ENCODE measurements around the gene ODAD3.

Gene ODAD3

DNA sequence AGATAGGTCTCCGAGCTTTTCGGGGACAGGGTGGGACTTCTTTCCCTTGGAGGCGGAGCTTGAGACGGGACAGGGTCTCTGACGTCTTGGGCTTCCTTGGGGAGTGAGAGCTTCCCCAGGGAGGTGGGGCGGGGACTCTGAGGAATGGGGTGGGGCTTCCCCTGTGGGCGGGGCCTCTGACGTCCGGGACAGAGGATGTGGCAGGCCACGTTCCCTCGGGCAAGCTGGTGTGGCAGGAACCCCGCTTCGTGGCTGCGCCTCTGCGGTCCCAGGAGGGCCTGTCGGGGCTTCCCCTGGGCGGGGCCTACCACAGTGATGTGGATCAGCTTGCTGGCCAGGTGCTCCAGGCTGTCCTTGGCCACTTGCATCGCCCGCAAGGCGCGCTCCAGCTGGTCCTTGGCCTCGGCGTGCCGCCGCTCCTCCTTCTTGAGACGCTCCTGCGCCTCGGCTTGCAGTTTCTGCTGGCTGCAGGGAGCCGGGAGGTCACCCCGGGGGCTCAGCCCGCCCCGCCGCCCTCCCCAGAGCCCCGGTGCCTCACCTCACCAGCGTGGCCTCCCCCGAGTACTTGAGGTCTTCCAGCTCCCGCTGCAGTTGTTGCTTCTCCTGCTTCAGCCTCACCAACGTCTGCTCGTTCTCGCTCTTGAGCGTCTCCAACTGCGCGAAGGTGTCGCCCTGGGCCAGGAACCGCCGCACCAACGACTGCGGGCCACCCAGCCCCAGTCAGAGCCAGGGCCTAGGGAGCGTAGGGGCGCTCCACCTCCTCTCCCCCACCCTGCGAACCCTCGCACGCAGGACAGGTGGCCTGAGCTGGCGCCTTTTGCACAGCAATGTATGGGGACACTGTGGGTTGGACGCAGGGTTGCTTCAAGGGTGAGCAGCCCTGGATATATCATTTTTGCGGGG, 12.5 kb downstream of the ODAD3 start:
- no peaks in the 10 kb centered on the region for H3K79me2 ChIP-seq (ENCODE audit: insufficient read depth, low read length)
- ATAC-seq (ENCODE audit: insufficient read depth, low read depth): peak; percentile 84
- H3K9ac ChIP-seq (ENCODE audit: low read depth, low read length): no peak overlapping the region
- TF ChIP-seq, protein P1, sequence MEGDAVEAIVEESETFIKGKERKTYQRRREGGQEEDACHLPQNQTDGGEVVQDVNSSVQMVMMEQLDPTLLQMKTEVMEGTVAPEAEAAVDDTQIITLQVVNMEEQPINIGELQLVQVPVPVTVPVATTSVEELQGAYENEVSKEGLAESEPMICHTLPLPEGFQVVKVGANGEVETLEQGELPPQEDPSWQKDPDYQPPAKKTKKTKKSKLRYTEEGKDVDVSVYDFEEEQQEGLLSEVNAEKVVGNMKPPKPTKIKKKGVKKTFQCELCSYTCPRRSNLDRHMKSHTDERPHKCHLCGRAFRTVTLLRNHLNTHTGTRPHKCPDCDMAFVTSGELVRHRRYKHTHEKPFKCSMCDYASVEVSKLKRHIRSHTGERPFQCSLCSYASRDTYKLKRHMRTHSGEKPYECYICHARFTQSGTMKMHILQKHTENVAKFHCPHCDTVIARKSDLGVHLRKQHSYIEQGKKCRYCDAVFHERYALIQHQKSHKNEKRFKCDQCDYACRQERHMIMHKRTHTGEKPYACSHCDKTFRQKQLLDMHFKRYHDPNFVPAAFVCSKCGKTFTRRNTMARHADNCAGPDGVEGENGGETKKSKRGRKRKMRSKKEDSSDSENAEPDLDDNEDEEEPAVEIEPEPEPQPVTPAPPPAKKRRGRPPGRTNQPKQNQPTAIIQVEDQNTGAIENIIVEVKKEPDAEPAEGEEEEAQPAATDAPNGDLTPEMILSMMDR (IDR thresholded peaks at IDR 0.05; ENCODE audit: borderline replicate concordance, extremely low read depth, low read length, poor library complexity, severe bottlenecking): no peak
- TF ChIP-seq EZH2 (IDR thresholded peaks at IDR 0.05; ENCODE audit: borderline replicate concordance, low read depth, low read length, severe bottlenecking): no peak
- H3K4me3 ChIP-seq (ENCODE audit: low read depth in 1 of 2, low read length in 2 of 2): no peak overlapping the region
- H3K9me3 ChIP-seq (ENCODE audit: insufficient read depth, low read length, severe bottlenecking): peaks cover 3% of the 10 kb centered on the region
- H3K27ac ChIP-seq (ENCODE audit: low read length): no peak overlapping the region
- H2AFZ ChIP-seq (ENCODE audit: low read depth, low read length): no peak overlapping the region
- no peaks in the 10 kb centered on the region for H3K27me3 ChIP-seq (ENCODE audit: insufficient read depth, low read length, poor library complexity)
- no peaks in the 10 kb centered on the region for H3K4me1 ChIP-seq (ENCODE audit: insufficient read depth, low read length)
- no peaks in the 10 kb centered on the region for H3K36me3 ChIP-seq (ENCODE audit: insufficient read depth, low read length)
- DNase-seq: peak; percentile 75
- H3K4me2 ChIP-seq (ENCODE audit: insufficient read depth, low read length): no peak overlapping the region
- no peaks in the 10 kb centered on the region for H4K20me1 ChIP-seq (ENCODE audit: insufficient read depth, low read length)

DNA sequence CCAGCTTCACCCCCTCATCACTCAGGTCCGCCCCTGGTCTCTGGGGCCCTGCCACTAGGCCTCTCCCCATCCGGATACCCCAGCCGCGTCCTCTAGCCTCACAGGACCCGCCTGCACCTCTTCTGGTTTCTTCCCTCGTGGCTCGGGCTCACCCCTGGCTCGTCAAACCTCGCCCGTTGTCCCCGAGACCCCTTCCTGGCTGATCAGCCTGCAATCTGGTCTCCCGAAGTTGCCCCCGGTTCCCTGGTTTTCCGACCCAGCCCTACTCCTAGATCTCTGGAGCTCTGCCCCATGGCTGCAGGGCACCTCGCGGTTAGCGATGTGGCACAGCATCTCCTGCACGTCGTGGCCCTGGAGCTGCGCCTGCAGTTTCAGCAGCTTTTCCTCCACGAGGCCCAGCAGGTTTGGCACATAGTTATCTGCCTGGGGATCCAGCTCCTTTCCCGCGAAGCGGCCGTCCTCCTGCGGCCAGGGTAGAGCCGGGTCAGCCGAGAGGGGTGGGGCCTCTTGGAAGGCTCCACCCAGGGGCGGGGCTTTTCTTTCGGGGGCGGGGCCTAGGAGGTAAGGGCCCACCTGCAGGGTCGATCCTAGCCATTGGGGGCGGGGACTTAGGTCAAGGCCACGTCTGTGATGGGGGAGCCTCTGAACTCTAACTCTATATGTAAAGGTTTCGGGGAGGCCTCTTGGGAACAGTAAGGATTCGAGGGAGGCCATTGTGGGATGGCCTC, 13.4 kb downstream of the ODAD3 start:
- Histone ChIP-seq H3K27me3 (ENCODE audit: insufficient read depth, low read length, poor library complexity) (no peaks in the 10 kb centered on the region), H4K20me1 (ENCODE audit: insufficient read depth, low read length) (no peaks in the 10 kb centered on the region), H3K79me2 (ENCODE audit: insufficient read depth, low read length) (no peaks in the 10 kb centered on the region), H3K36me3 (ENCODE audit: insufficient read depth, low read length) (no peaks in the 10 kb centered on the region), H3K4me3 (ENCODE audit: low read depth in 1 of 2, low read length in 2 of 2) (no peak overlapping the region), H3K9me3 (ENCODE audit: insufficient read depth, low read length, severe bottlenecking) (peaks cover 3% of the 10 kb centered on the region), H3K9ac (ENCODE audit: low read depth, low read length) (no peak overlapping the region), H3K4me2 (ENCODE audit: insufficient read depth, low read length) (no peak overlapping the region), H2AFZ (ENCODE audit: low read depth, low read length) (no peak overlapping the region), H3K4me1 (ENCODE audit: insufficient read depth, low read length) (no peaks in the 10 kb centered on the region), H3K27ac (ENCODE audit: low read length) (no peak overlapping the region)
- DNase-seq (no peak), ATAC-seq (ENCODE audit: insufficient read depth, low read depth) (0 out of 3 replicates have a peak, but pooled peaks have one; percentile 30)
- no peak for TF ChIP-seq EZH2 (IDR thresholded peaks at IDR 0.05; ENCODE audit: borderline replicate concordance, low read depth, low read length, severe bottlenecking)
- TF ChIP-seq, protein P1 (IDR thresholded peaks at IDR 0.05; ENCODE audit: borderline replicate concordance, extremely low read depth, low read length, poor library complexity, severe bottlenecking): no peak

DNA sequence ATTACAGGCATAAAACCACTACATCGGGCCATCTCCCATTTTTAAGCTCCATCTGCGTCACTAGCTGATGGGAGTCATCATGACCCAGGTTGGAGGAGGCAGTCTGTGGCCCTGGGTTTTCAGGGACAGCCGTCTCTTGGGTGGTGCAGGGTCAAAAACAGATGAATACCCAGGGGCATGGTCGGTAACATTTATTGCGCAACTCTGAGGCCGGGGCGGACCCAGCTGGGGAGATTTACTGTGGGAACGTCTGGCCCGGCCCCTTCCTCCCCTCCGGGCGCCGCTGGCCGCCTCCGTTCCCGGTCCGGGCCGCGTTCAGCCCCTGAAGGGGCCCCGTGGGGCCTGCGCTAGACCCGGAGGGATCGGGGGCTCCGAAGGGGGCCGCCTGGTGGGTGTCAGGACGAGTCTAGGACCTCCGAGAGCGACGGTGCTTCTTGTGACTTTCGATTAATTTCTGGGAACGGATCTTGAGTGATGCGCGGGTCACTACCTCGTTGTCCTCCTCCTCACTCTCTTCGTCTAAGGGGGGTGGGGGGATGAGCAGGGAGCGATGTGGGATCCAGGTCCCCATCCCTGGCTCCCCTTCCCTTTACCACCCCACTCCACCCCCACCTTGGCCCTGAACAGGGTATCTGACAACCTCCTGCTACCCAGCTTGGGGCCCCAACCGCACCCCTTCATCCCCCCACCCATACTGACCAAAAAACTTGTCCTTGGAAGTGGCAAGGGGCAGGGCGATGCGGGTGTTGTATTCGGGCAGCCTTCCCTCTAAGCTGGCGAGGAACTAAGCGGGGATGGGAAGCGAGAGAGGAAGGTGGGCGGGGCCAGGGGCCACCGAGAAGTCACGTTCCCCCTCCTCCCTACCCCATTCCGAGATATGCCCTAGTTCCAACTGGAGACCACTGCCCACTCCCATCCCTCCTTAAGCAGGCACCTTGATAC, 14.2 kb downstream of the ODAD3 start:
- DNase-seq (no peak), ATAC-seq (ENCODE audit: insufficient read depth, low read depth) (no peak)
- TF ChIP-seq EZH2 (IDR thresholded peaks at IDR 0.05; ENCODE audit: borderline replicate concordance, low read depth, low read length, severe bottlenecking): no peak
- TF ChIP-seq, protein P1 (IDR thresholded peaks at IDR 0.05; ENCODE audit: borderline replicate concordance, extremely low read depth, low read length, poor library complexity, severe bottlenecking): no peak
- no peak overlapping the region for H3K4me3 ChIP-seq (ENCODE audit: low read depth in 1 of 2, low read length in 2 of 2)
- H3K79me2 ChIP-seq (ENCODE audit: insufficient read depth, low read length): no peaks in the 10 kb centered on the region
- H3K27me3 ChIP-seq (ENCODE audit: insufficient read depth, low read length, poor library complexity): no peaks in the 10 kb centered on the region
- no peaks in the 10 kb centered on the region for H3K36me3 ChIP-seq (ENCODE audit: insufficient read depth, low read length)
- H3K9ac ChIP-seq (ENCODE audit: low read depth, low read length): no peak overlapping the region
- no peaks in the 10 kb centered on the region for H4K20me1 ChIP-seq (ENCODE audit: insufficient read depth, low read length)
- H3K9me3 ChIP-seq (ENCODE audit: insufficient read depth, low read length, severe bottlenecking): peaks cover 3% of the 10 kb centered on the region
- no peak overlapping the region for H3K4me2 ChIP-seq (ENCODE audit: insufficient read depth, low read length)
- no peaks in the 10 kb centered on the region for H3K4me1 ChIP-seq (ENCODE audit: insufficient read depth, low read length)
- H3K27ac ChIP-seq (ENCODE audit: low read length): no peak overlapping the region
- H2AFZ ChIP-seq (ENCODE audit: low read depth, low read length): no peak overlapping the region

Measured in DND-41 (cell line).